B cell (primary cell): Measurements from ENCODE around the gene FXYD2. TPM values are rescaled to one million over a fixed set of nuclear protein-coding genes. Genes with fewer than 3 reads are reported as not detected.

Experiments
- ATAC-seq: fragments of 200-7000 bp; cut with Tn5 transposase; one replicate; pipeline ENCODE4 v1.10.0; 2021; ENCODE audit warnings: low read depth, mild to moderate bottlenecking, moderate number of reproducible peaks, moderate library complexity
- CTCF ChIA-PET: fragments of 350-600 bp; sonication (Branson Sonifier 250); formaldehyde crosslinking; loops from one replicate; lab custom pipeline; 2021; ENCODE audit warnings: antibody characterized with exemption, inconsistent platforms; lab: Charles Lee
- POLR2A ChIA-PET: fragments of 350-600 bp; sonication (Branson Sonifier 250); formaldehyde crosslinking; loops from one replicate; lab custom pipeline; 2021; ENCODE audit warnings: antibody characterized with exemption; lab: Charles Lee
- DNase-seq: peaks from one replicate; pipeline ENCODE4 v3.0.0; 2013
- H2AFZ ChIP-seq: 2 replicates; pipeline ENCODE4 v1.6.1; 2012; ENCODE audit warnings: mild to moderate bottlenecking, low read depth, low read length; ENCODE audit not compliant: insufficient read depth, poor library complexity, severe bottlenecking
- H3K27ac ChIP-seq, 2 donors: 1 replicate in 1 of 2; 2 replicates in 1 of 2; pipeline ENCODE4 v1.5.1; 2012 to 2013; ENCODE audit warnings: low read length in 2 of 2, mild to moderate bottlenecking in 2 of 2, moderate library complexity in 1 of 2
- H3K27me3 ChIP-seq, 4 experiments: fragments of 200-600 bp in 1 of 4; sonication (generic) in 1 of 4; replicated peaks in 1 of 4; 1 replicate in 2 of 4; 2 replicates in 2 of 4; pipeline versions ENCODE4 v1.6.1 to v1.7.0; 2013 to 2016; ENCODE audit warnings: low read length in 3 of 4, mild to moderate bottlenecking in 2 of 4, mixed read lengths in 1 of 4, moderate library complexity in 1 of 4; ENCODE audit not compliant: insufficient read depth in 4 of 4, control insufficient read depth in 3 of 4; ENCODE audit errors: control extremely low read depth in 1 of 4
- H3K36me3 ChIP-seq, 2 experiments: replicated peaks in 1 of 2; 1 replicate in 1 of 2; 2 replicates in 1 of 2; pipeline versions ENCODE4 v1.6.1 to v1.7.1; 2013; ENCODE audit warnings: low read length in 1 of 2; ENCODE audit not compliant: insufficient read depth in 2 of 2, control insufficient read depth in 1 of 2; ENCODE audit errors: control extremely low read depth in 1 of 2, extremely low read depth in 1 of 2
- H3K4me1 ChIP-seq, 2 donors: fragments of 200-600 bp in 1 of 2; sonication (generic) in 1 of 2; 1 replicate in 1 of 2; 2 replicates in 1 of 2; pipeline versions ENCODE4 v1.5.1 to v1.6.1; 2013 to 2017; ENCODE audit warnings: low read length in 2 of 2; ENCODE audit not compliant: control insufficient read depth in 2 of 2, insufficient read depth in 2 of 2
- H3K4me2 ChIP-seq: replicated peaks from 2 replicates; pipeline ENCODE3; 2012; ENCODE audit warnings: mild to moderate bottlenecking, low read depth, low read length; ENCODE audit not compliant: poor library complexity, severe bottlenecking
- H3K4me3 ChIP-seq, 5 experiments: fragments of 200-600 bp in 1 of 5; sonication (generic) in 1 of 5; 1 replicate in 3 of 5; 2 replicates in 2 of 5; pipeline versions ENCODE4 v1.5.1 to v1.7.0; 2011 to 2016; ENCODE audit warnings: low read length in 4 of 5, mild to moderate bottlenecking in 4 of 5, low read depth in 2 of 5, control low read depth in 1 of 5, moderate library complexity in 1 of 5; ENCODE audit not compliant: insufficient read depth in 1 of 5; ENCODE audit errors: control extremely low read depth in 1 of 5, extremely low read depth in 1 of 5
- H3K79me2 ChIP-seq: fragments of 200-600 bp; sonication (generic); one replicate; pipeline ENCODE4 v1.6.0; 2016; ENCODE audit warnings: low read length; ENCODE audit not compliant: control insufficient read depth, insufficient read depth
- H3K9ac ChIP-seq: fragments of 200-600 bp; sonication (generic); 2 replicates; pipeline ENCODE4 v1.6.1; 2017; ENCODE audit warnings: mild to moderate bottlenecking, low read length, moderate library complexity
- H3K9me3 ChIP-seq, 3 donors: one replicate each; pipeline versions ENCODE4 v1.6.1 to v1.7.1; 2013; ENCODE audit warnings: low read length in 2 of 3; ENCODE audit not compliant: control insufficient read depth in 2 of 3, insufficient read depth in 1 of 3; ENCODE audit errors: control extremely low read depth in 1 of 3
- H4K20me1 ChIP-seq: 2 replicates; pipeline ENCODE4 v1.6.0; 2012; ENCODE audit warnings: mild to moderate bottlenecking, low read length; ENCODE audit not compliant: insufficient read depth, control insufficient read depth, poor library complexity, severe bottlenecking
- H3K27ac Mint-ChIP-seq: one replicate; pipeline ENCODE4 v1.8.0; 2021; ENCODE audit warnings: mixed read lengths
- H3K27me3 Mint-ChIP-seq: one replicate; pipeline ENCODE4 v1.8.0; 2021; ENCODE audit warnings: mixed read lengths
- H3K4me1 Mint-ChIP-seq: one replicate; pipeline ENCODE4 v1.8.0; 2021; ENCODE audit warnings: mixed read lengths
- H3K4me3 Mint-ChIP-seq: one replicate; pipeline ENCODE4 v1.8.0; 2021; ENCODE audit warnings: mixed read lengths
- H3K9me3 Mint-ChIP-seq: one replicate; pipeline ENCODE4 v1.8.0; 2022; ENCODE audit warnings: mixed read lengths; ENCODE audit not compliant: insufficient read depth
- EZH2 ChIP-seq: IDR thresholded peaks from 2 replicates; pipeline ENCODE4 v1.6.1; 2012; ENCODE audit warnings: borderline replicate concordance, low read depth, mild to moderate bottlenecking, moderate library complexity, low read length; ENCODE audit not compliant: insufficient read depth, poor library complexity, severe bottlenecking
- WGBS: methylation state at CpG from one replicate; pipeline ENCODE4 v1.1.5; 2013; ENCODE audit warnings: missing lambda C conversion rate; ENCODE audit not compliant: insufficient coverage; 5-methylcytosine and 5-hydroxymethylcytosine counted together
- intact Hi-C: fragments of 100-400 bp; cut with micrococcal nuclease; formaldehyde crosslinking; loops from one replicate; pipeline ENCODE4 v1.10.0; 2022
- polyA plus RNA-seq: library from polyadenylated mRNA; depleted of rRNA; stranded (reverse); fragments of >200 nt; gene quantifications from 2 replicates; pipeline ENCODE4 v1.2.3, GENCODE V29; 2012
- total RNA-seq, 2 donors: library from RNA; stranded (reverse); fragments of 120-200 nt in 1 of 2; gene quantifications; 1 replicate in 1 of 2; 2 replicates in 1 of 2; pipeline versions ENCODE4 v1.2.3 to v1.2.4, GENCODE V29; 2013 to 2022
- TF ChIP-seq, protein P1 (sequence below): fragments of 200-600 bp; IDR thresholded peaks from one replicate; pipeline ENCODE4 v1.8.0; 2022; ENCODE audit warnings: antibody characterized with exemption, mild to moderate bottlenecking

FXYD2 gene
- total and polyA plus RNA-seq, 2 donors (not counting 1 experiment from before 2014, with no cell fraction given), result 0.61 to 19.5 TPM

DNA sequence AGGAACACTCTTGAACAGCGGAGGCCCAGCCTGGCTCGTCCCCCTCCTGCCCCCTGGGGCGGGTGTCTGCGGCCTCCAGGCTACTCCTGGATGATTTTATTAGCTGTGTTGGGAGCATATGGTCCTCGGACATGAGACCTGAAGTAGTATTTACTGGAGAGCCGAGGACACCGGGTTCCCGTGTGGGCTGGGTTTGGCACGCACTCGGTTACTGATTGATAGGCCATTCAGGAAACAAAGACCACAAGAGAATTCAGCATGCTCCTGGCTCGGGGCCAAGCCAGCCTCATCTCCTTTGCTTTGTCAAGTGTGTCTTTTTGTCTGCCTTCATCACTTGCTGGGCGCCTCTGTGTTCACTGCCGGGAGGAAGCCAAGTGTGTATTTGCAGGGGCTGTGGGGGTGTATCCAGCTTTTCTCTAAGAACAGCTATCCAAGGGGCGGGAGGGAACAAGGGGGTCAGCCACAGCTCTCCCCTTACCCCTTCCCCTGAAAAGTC lies 9.7 kb downstream of the FXYD2 start:
- WGBS, result 6% methylated on average over 10 of the region's 14 CpGs
- Histone ChIP-seq H3K79me2 (peaks cover 11% of the 10 kb centered on the region), H3K4me3 (peak overlapping the region in 4 of 5 experiments; percentile 4 to 73 (median 54)), H4K20me1 (no peaks in the 10 kb centered on the region), H3K4me1 (peaks cover 40 to 49% of the 10 kb centered on the region in 2 donors), H3K9ac (peak overlapping the region; percentile 69), H3K36me3 (no peaks in the 10 kb centered on the region), H3K9me3 (no peaks in the 10 kb centered on the region), H3K4me2 (peak overlapping the region; percentile 98), H3K27ac (peak overlapping the region; percentile 88 to 91), H2AFZ (peak overlapping the region; percentile 7), H3K27me3 (no peaks in the 10 kb centered on the region)
- DNase-seq, result peak; percentile 93
- intact Hi-C loops, result loop anchor here (1.0 to 5.0 kb wide), 7 partner anchors 13 to 622 kb away; partner anchors contain the start of genes CEP164, IL10RA, KMT2A and PCSK7
- POLR2A ChIA-PET, result interaction anchor here (0.5 to 3.6 kb wide), 11 partner anchors 14 to 976 kb away, joined by 3 to 19 read pairs (median 4); partner anchors contain the start of genes DDX6 and IL10RA
- ATAC-seq, result peak; percentile 53
- TF ChIP-seq, protein P1, sequence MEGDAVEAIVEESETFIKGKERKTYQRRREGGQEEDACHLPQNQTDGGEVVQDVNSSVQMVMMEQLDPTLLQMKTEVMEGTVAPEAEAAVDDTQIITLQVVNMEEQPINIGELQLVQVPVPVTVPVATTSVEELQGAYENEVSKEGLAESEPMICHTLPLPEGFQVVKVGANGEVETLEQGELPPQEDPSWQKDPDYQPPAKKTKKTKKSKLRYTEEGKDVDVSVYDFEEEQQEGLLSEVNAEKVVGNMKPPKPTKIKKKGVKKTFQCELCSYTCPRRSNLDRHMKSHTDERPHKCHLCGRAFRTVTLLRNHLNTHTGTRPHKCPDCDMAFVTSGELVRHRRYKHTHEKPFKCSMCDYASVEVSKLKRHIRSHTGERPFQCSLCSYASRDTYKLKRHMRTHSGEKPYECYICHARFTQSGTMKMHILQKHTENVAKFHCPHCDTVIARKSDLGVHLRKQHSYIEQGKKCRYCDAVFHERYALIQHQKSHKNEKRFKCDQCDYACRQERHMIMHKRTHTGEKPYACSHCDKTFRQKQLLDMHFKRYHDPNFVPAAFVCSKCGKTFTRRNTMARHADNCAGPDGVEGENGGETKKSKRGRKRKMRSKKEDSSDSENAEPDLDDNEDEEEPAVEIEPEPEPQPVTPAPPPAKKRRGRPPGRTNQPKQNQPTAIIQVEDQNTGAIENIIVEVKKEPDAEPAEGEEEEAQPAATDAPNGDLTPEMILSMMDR, result no peak
- no peak for TF ChIP-seq EZH2
- Mint-ChIP-seq H3K27ac (peak overlapping the region; percentile 93), H3K4me1 (peaks cover 48% of the 10 kb centered on the region), H3K9me3 (no peaks in the 10 kb centered on the region), H3K27me3 (peaks cover 8% of the 10 kb centered on the region), H3K4me3 (peak overlapping the region; percentile 83)
- CTCF ChIA-PET, result interaction anchor here (0.6 to 15.4 kb wide), 18 partner anchors 10 to 389 kb away, joined by 3 to 462 read pairs (median 4); partner anchors contain the start of gene FXYD2

DNA sequence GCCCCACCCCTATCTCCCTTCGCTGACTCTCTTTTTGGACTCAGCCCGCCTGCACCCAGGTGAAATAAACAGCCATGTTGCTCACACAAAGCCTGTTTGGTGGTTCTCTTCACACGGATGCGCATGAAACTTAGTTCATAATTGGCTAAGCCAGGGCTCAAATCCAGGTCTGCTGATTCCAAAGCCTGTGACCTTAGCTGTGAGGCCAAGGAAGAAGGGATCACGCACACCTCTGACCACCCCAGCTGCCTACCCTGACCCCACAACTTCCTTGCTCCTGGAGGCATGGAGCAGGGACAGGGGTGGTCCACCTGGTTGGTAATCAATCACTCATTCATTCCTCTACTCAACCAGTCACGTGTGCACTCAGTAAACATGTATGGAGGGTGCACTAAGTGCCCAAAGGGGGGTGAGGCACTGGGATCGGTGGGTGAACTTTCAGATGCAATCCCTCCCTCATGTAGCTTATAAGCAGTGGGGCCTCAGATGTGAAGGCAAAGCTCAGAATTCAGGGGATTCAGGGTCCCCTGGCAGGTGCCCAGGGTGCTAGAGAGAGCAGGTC lies 10.3 kb downstream of the FXYD2 start:
- H3K4me2 ChIP-seq, result peak overlapping the region; percentile 98
- CTCF ChIA-PET, result interaction anchor here (0.6 to 15.4 kb wide), 9 partner anchors 10 to 388 kb away, joined by 3 to 462 read pairs (median 54); partner anchors contain the start of gene FXYD2
- no peaks in the 10 kb centered on the region for H3K9me3 ChIP-seq
- Mint-ChIP-seq H3K27me3 (peaks cover 10% of the 10 kb centered on the region), H3K9me3 (no peaks in the 10 kb centered on the region), H3K27ac (peak overlapping the region; percentile 93), H3K4me1 (peaks cover 50% of the 10 kb centered on the region), H3K4me3 (peak overlapping the region; percentile 83)
- no peaks in the 10 kb centered on the region for H4K20me1 ChIP-seq
- peak overlapping the region; percentile 7 for H2AFZ ChIP-seq
- no peak for TF ChIP-seq EZH2
- TF ChIP-seq, protein P1, result no peak
- intact Hi-C loops, result loop anchor here (2.0 kb wide), 2 partner anchors 137 to 173 kb away; partner anchors contain the start of gene IL10RA
- peaks cover 11% of the 10 kb centered on the region for H3K79me2 ChIP-seq
- H3K27me3 ChIP-seq, result no peaks in the 10 kb centered on the region
- 95% methylated on average over 4 of the region's 7 CpGs for WGBS
- H3K27ac ChIP-seq, result peak overlapping the region; percentile 88 to 91
- ATAC-seq (no peak), DNase-seq (no peak)
- POLR2A ChIA-PET, result interaction anchor here (1.0 to 3.6 kb wide), 6 partner anchors 14 to 400 kb away, joined by 3 to 19 read pairs (median 5); no protein-coding TSS in a partner anchor
- no peaks in the 10 kb centered on the region for H3K36me3 ChIP-seq
- H3K9ac ChIP-seq, result peak overlapping the region; percentile 69
- H3K4me1 ChIP-seq, result peaks cover 40 to 49% of the 10 kb centered on the region in 2 donors
- peak overlapping the region in 3 of 5 experiments; percentile 52 to 73 (median 55) for H3K4me3 ChIP-seq
